ENCODE results near the gene SLC39A3. TPM values are rescaled to one million over a fixed set of nuclear protein-coding genes. Genes with fewer than 3 reads are reported as not detected.

The SLC39A3 gene
- total RNA-seq, 1 experiment from 2014 or later = 28.2 TPM

GRCh38 chr19:2717638-2718541 lies 21.9 kb downstream of the SLC39A3 start:
- H3K27me3 Mint-ChIP-seq (ENCODE audit: unreplicated experiment) = peaks cover 44% of the 10 kb centered on the region
- CTCF ChIA-PET = no interaction called here

GRCh38 chr19:2716722-2717637 lies 22.8 kb downstream of the SLC39A3 start:
- Mint-ChIP-seq H3K4me3 (ENCODE audit: low read depth, unreplicated experiment) (no peak overlapping the region), H3K4me1 (ENCODE audit: low read depth, unreplicated experiment) (no peaks in the 10 kb centered on the region), H3K9me3 (ENCODE audit: low read depth, unreplicated experiment) (peaks cover 5% of the 10 kb centered on the region), H3K36me3 (ENCODE audit: insufficient read depth, unreplicated experiment) (no peaks in the 10 kb centered on the region), H3K27ac (ENCODE audit: unreplicated experiment) (no peak overlapping the region), H3K27me3 (ENCODE audit: unreplicated experiment) (peaks cover 42% of the 10 kb centered on the region)
- DNase-seq = no peak
- no peak for TF ChIP-seq CTCF (IDR thresholded peaks at IDR 0.05; ENCODE audit: unreplicated experiment)
- CTCF ChIA-PET = interaction anchor here (0.6 kb wide), 1 partner anchor 290 kb away, joined by 5 read pairs; the partner anchor contains the start of gene TIMM13
- intact Hi-C loops (cut with micrococcal nuclease; ENCODE audit: unreplicated experiment) = no loop called here
- no TSS peak for BruUV-seq (replicated peaks)

More at GRCh38 chr19:2717638-2718541, 21.9 kb downstream of the SLC39A3 start:
- Mint-ChIP-seq H3K4me1 (ENCODE audit: low read depth, unreplicated experiment) (no peaks in the 10 kb centered on the region), H3K36me3 (ENCODE audit: insufficient read depth, unreplicated experiment) (no peaks in the 10 kb centered on the region), H3K4me3 (ENCODE audit: low read depth, unreplicated experiment) (no peak overlapping the region), H3K27ac (ENCODE audit: unreplicated experiment) (no peak overlapping the region), H3K9me3 (ENCODE audit: low read depth, unreplicated experiment) (peaks cover 5% of the 10 kb centered on the region)
- no peak for DNase-seq
- TF ChIP-seq CTCF (IDR thresholded peaks at IDR 0.05; ENCODE audit: unreplicated experiment) = no peak
- intact Hi-C loops (cut with micrococcal nuclease; ENCODE audit: unreplicated experiment) = no loop called here
- BruUV-seq (replicated peaks) = no TSS peak

GRCh38 chr19:2716275-2716650 lies 23.6 kb downstream of the SLC39A3 start:
- CTCF ChIA-PET = no interaction called here
- peaks cover 5% of the 10 kb centered on the region for H3K9me3 Mint-ChIP-seq (ENCODE audit: low read depth, unreplicated experiment)
- TF ChIP-seq CTCF (IDR thresholded peaks at IDR 0.05; ENCODE audit: unreplicated experiment) = no peak
- H3K4me1 Mint-ChIP-seq (ENCODE audit: low read depth, unreplicated experiment) = no peaks in the 10 kb centered on the region
- intact Hi-C loops (cut with micrococcal nuclease; ENCODE audit: unreplicated experiment) = no loop called here
- peaks cover 49% of the 10 kb centered on the region for H3K27me3 Mint-ChIP-seq (ENCODE audit: unreplicated experiment)
- no peak overlapping the region for H3K27ac Mint-ChIP-seq (ENCODE audit: unreplicated experiment)
- no peak for DNase-seq
- H3K4me3 Mint-ChIP-seq (ENCODE audit: low read depth, unreplicated experiment) = no peak overlapping the region
- BruUV-seq (replicated peaks) = no TSS peak
- H3K36me3 Mint-ChIP-seq (ENCODE audit: insufficient read depth, unreplicated experiment) = no peaks in the 10 kb centered on the region

GRCh38 chr19:2715470-2716274 lies 24.1 kb downstream of the SLC39A3 start:
- peaks cover 53% of the 10 kb centered on the region for H3K27me3 Mint-ChIP-seq (ENCODE audit: unreplicated experiment)
- CTCF ChIA-PET = no interaction called here
- no TSS peak for BruUV-seq (replicated peaks)
- DNase-seq = no peak
- no peak overlapping the region for H3K4me3 Mint-ChIP-seq (ENCODE audit: low read depth, unreplicated experiment)
- intact Hi-C loops (cut with micrococcal nuclease; ENCODE audit: unreplicated experiment) = no loop called here
- TF ChIP-seq CTCF (IDR thresholded peaks at IDR 0.05; ENCODE audit: unreplicated experiment) = no peak
- peaks cover 5% of the 10 kb centered on the region for H3K9me3 Mint-ChIP-seq (ENCODE audit: low read depth, unreplicated experiment)
- no peak overlapping the region for H3K27ac Mint-ChIP-seq (ENCODE audit: unreplicated experiment)
- H3K36me3 Mint-ChIP-seq (ENCODE audit: insufficient read depth, unreplicated experiment) = no peaks in the 10 kb centered on the region
- H3K4me1 Mint-ChIP-seq (ENCODE audit: low read depth, unreplicated experiment) = no peaks in the 10 kb centered on the region
